Mucosa of descending colon (tissue), 3 donors: ENCODE measurements around the gene DNAJA3. TPM values are rescaled to one million over a fixed set of nuclear protein-coding genes. Genes with fewer than 3 reads are reported as not detected.

Experiments used
- ATAC-seq: fragments of 200-7000 bp; cut with Tn5 transposase; one replicate; pipeline ENCODE4 v1.9.1; 2020; ENCODE audit warnings: mild to moderate bottlenecking, moderate library complexity
- DNase-seq, 3 donors: peaks; one replicate each; pipeline ENCODE4 v3.0.0-alpha.2; 2020
- H3K36me3 ChIP-seq: fragments of 200-600 bp; one replicate; pipeline ENCODE4 v1.8.0; 2021; ENCODE audit warnings: low read depth, mild to moderate bottlenecking
- H3K4me1 ChIP-seq: fragments of 200-600 bp; one replicate; pipeline ENCODE4 v1.8.0; 2021; ENCODE audit warnings: low read depth, mild to moderate bottlenecking
- H3K4me3 ChIP-seq: fragments of 200-600 bp; one replicate; pipeline ENCODE4 v1.8.0; 2021; ENCODE audit warnings: mild to moderate bottlenecking
- H3K9me3 ChIP-seq: fragments of 200-600 bp; one replicate; pipeline ENCODE4 v1.8.0; 2021; ENCODE audit warnings: mild to moderate bottlenecking
- CTCF ChIP-seq: fragments of 200-600 bp; IDR thresholded peaks from one replicate; pipeline ENCODE4 v1.8.0; 2022; ENCODE audit warnings: antibody characterized with exemption, mild to moderate bottlenecking
- intact Hi-C, 2 donors: fragments of 100-400 bp; cut with DNase I in 1 of 2; cut with micrococcal nuclease in 1 of 2; formaldehyde crosslinking; loops; one replicate each; pipeline versions ENCODE4 v1.11.0 to v1.11.1; 2022; cut with DNase I, micrococcal nuclease
- total RNA-seq, 3 donors: library from RNA; stranded (reverse); fragmentation: NEBNext Ultra II Directional in 2 of 3; extraction: Animal tissue kit (Norgen Biotek cat#: 25700) in 2 of 3; gene quantifications; one replicate each; pipeline versions ENCODE4 v1.2.1 to v1.2.4, GENCODE V29; 2021 to 2023
- donor health status: DM: no; HTN: no; CAD: no; lungs with moderate emphysema.
- donor health status: DM: no; HTN: no; CAD: no.
- donor health status: DM: no; HTN: yes; CAD: no.

DNAJA3 gene
- total RNA-seq, 3 donors from 2014 or later: 47.0 to 58.3 (median 54.8) TPM

GRCh38 chr16:4472880-4473279 is 47.2 kb downstream of the DNAJA3 start:
- intact Hi-C loops: no loop called here
- no peak for ATAC-seq
- H3K36me3 ChIP-seq: no peaks in the 10 kb centered on the region

GRCh38 chr16:4474192-4474961 is 48.7 kb downstream of the DNAJA3 start, which contains the start of gene NMRAL1:
Gene NMRAL1, minus strand, starts transcription at chr16:4474625. Its CDS starts 493 bp downstream, at chr16:4474132.
- intact Hi-C loops: no loop called here
- Histone ChIP-seq H3K9me3 (no peaks in the 10 kb centered on the region), H3K36me3 (no peaks in the 10 kb centered on the region), H3K4me1 (peaks cover 14% of the 10 kb centered on the region), H3K4me3 (peak within 1 kb of the TSS; percentile 85)
- no peak for TF ChIP-seq CTCF
- ATAC-seq: peak; percentile 74
- peak; percentile 91 to 96 (median 94) for DNase-seq

More at GRCh38 chr16:4472880-4473279, 47.2 kb downstream of the DNAJA3 start:
- Histone ChIP-seq H3K4me1 (peaks cover 13% of the 10 kb centered on the region), H3K4me3 (no peak overlapping the region), H3K9me3 (no peaks in the 10 kb centered on the region)
- DNase-seq: no peak
- TF ChIP-seq CTCF: no peak

- peak within 1 kb of the TSS; percentile 69 for H3K4me3 ChIP-seq
- no peaks in the 10 kb centered on the region for H3K9me3 ChIP-seq
- no peaks in the 10 kb centered on the region for H3K36me3 ChIP-seq
- H3K4me1 ChIP-seq: peaks cover 14% of the 10 kb centered on the region
- DNase-seq (peak; percentile 95 to 98 (median 96)), ATAC-seq (peak; percentile 96)
- TF ChIP-seq CTCF: peak; percentile 54
- intact Hi-C loops: no loop called here
Measured at GRCh38 chr16:4475880-4476788, 50.5 kb downstream of the DNAJA3 start, which contains the start of gene HMOX2. Gene HMOX2, plus strand, starts transcription at chr16:4476398. Its CDS starts 29,127 bp downstream, at chr16:4505525.

GRCh38 chr16:4477966-4478365 is 52.3 kb downstream of the DNAJA3 start:
- TF ChIP-seq CTCF: no peak
- DNase-seq: no peak
- Histone ChIP-seq H3K9me3 (no peaks in the 10 kb centered on the region), H3K4me1 (peaks cover 14% of the 10 kb centered on the region), H3K4me3 (no peak overlapping the region), H3K36me3 (no peaks in the 10 kb centered on the region)
- intact Hi-C loops: no loop called here
- ATAC-seq: no peak

- no peaks in the 10 kb centered on the region for H3K36me3 ChIP-seq
- TF ChIP-seq CTCF: no peak
- H3K4me1 ChIP-seq: peaks cover 9% of the 10 kb centered on the region
- DNase-seq (no peak), ATAC-seq (no peak)
- H3K9me3 ChIP-seq: no peaks in the 10 kb centered on the region
- intact Hi-C loops: no loop called here
- H3K4me3 ChIP-seq: no peak overlapping the region
Measured at GRCh38 chr16:4481526-4481925, 55.9 kb downstream of the DNAJA3 start.
